Smooth muscle cell (in vitro differentiated cells): ENCODE measurements around the gene CRHR1. TPM values are rescaled to one million over a fixed set of nuclear protein-coding genes. Genes with fewer than 3 reads are reported as not detected.

Experiments
- DNase-seq: peaks from one replicate; lab custom pipeline; 2025; ENCODE audit not compliant: unreplicated experiment; lab: John Stamatoyannopoulos, UW
- H2AFZ ChIP-seq: fragments of 200-600 bp; sonication (generic); 2 replicates; pipeline ENCODE4 v1.6.0; 2016; ENCODE audit warnings: antibody characterized with exemption, low read depth, mild to moderate bottlenecking
- H3F3A ChIP-seq: fragments of 200-600 bp; sonication (generic); 2 replicates; pipeline ENCODE4 v1.6.0; 2017; ENCODE audit warnings: antibody characterized with exemption, low read depth
- H3K27ac ChIP-seq: fragments of 200-600 bp; sonication (generic); 2 replicates; pipeline ENCODE4 v1.5.1; 2016; ENCODE audit warnings: low read depth, mild to moderate bottlenecking
- H3K27me3 ChIP-seq: fragments of 200-600 bp; sonication (generic); 2 replicates; pipeline ENCODE4 v1.6.1; 2016; ENCODE audit warnings: low read depth, mild to moderate bottlenecking
- H3K36me3 ChIP-seq: fragments of 200-600 bp; sonication (generic); 2 replicates; pipeline ENCODE4 v1.5.1; 2016; ENCODE audit warnings: low read depth
- H3K4me1 ChIP-seq: fragments of 200-600 bp; sonication (generic); 2 replicates; pipeline ENCODE4 v1.5.1; 2016; ENCODE audit warnings: low read depth
- H3K4me2 ChIP-seq: fragments of 200-600 bp; sonication (generic); 2 replicates; pipeline ENCODE4 v1.6.0; 2016; ENCODE audit warnings: mild to moderate bottlenecking
- H3K4me3 ChIP-seq: fragments of 200-600 bp; sonication (generic); 2 replicates; pipeline ENCODE4 v1.5.1; 2016; ENCODE audit warnings: mild to moderate bottlenecking
- H3K79me2 ChIP-seq: fragments of 200-600 bp; sonication (generic); 2 replicates; pipeline ENCODE4 v1.6.0; 2016; ENCODE audit warnings: low read depth, mild to moderate bottlenecking
- H3K9ac ChIP-seq: fragments of 200-600 bp; sonication (generic); 2 replicates; pipeline ENCODE4 v1.6.0; 2016; ENCODE audit warnings: low read depth
- H3K9me3 ChIP-seq: fragments of 200-600 bp; sonication (generic); replicated peaks from 2 replicates; pipeline ENCODE4 v1.5.1; 2016; ENCODE audit warnings: low read depth
- H4K20me1 ChIP-seq: fragments of 200-600 bp; sonication (generic); 2 replicates; pipeline ENCODE4 v1.6.0; 2016; ENCODE audit warnings: low read depth
- WGBS: methylation state at CpG from one replicate; pipeline ENCODE4 v1.1.7; 2016; ENCODE audit warnings: low lambda C conversion rate; 5-methylcytosine and 5-hydroxymethylcytosine counted together
- polyA plus RNA-seq: library from polyadenylated mRNA; unstranded; fragments of >200 nt; fragmentation: Nextera tagmentation; extraction: Ambion mirVana; gene quantifications from 2 replicates; pipeline ENCODE4 v1.2.1, GENCODE V29; 2016
- total RNA-seq: library from RNA; depleted of rRNA; stranded (reverse); fragments of >200 nt; gene quantifications from 2 replicates; pipeline ENCODE4 v1.2.3, GENCODE V29; 2014
- TF ChIP-seq, protein P1 (sequence below): fragments of 200-600 bp; sonication (generic); IDR thresholded peaks from 2 replicates; pipeline ENCODE4 v1.5.1; 2017; ENCODE audit warnings: borderline replicate concordance, mild to moderate bottlenecking, antibody characterized with exemption; ENCODE audit not compliant: insufficient read depth, poor library complexity, severe bottlenecking

The CRHR1 gene
- total and polyA plus RNA-seq, 2 experiments from 2014 or later, result 0.09 TPM; not detected in 1

DNA sequence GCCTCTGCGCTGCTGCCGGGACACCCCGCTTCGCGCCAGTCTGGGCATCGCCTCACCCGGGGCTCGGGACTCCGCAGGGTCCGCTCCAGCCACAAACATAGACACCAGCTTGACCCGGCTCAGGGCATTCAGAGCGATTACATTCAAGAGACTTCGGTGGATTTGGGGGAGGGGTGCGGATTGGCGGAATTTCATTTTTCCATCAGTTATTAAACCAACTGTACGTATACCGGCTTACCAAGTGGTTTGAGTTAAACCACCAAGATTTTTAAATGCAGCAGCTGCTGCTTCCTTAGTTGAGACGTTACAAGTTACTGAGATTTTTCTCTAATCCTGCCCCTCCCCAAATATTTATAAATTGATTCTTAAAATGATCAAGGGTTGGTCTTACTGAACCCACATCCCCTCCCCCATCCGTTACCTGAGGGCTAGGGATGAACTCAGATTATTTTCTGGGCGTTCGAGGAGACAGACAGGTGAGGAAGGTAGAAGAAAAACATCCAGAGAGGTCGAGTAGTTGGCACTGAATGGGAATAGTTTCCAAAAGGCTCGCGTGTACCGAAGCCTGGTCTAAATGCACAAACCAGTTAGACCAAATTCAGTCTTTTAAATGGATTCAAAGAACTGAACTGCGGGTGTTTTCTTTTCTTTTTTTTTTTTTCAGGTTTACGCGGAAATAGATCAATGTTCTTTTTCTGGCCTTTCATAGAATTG lies 1.5 kb downstream of the CRHR1 start:
- no peaks in the 10 kb centered on the region for H4K20me1 ChIP-seq
- DNase-seq, result no peak
- no peaks in the 10 kb centered on the region for H3K79me2 ChIP-seq
- no peak overlapping the region for H2AFZ ChIP-seq
- H3K9ac ChIP-seq, result no peak overlapping the region
- no peaks in the 10 kb centered on the region for H3K36me3 ChIP-seq
- H3K4me2 ChIP-seq, result peak overlapping the region; percentile 96
- peaks cover 12% of the 10 kb centered on the region for H3K4me1 ChIP-seq
- 28% methylated on average over 28 of the region's 28 CpGs for WGBS
- H3K9me3 ChIP-seq, result no peaks in the 10 kb centered on the region
- TF ChIP-seq, protein P1, sequence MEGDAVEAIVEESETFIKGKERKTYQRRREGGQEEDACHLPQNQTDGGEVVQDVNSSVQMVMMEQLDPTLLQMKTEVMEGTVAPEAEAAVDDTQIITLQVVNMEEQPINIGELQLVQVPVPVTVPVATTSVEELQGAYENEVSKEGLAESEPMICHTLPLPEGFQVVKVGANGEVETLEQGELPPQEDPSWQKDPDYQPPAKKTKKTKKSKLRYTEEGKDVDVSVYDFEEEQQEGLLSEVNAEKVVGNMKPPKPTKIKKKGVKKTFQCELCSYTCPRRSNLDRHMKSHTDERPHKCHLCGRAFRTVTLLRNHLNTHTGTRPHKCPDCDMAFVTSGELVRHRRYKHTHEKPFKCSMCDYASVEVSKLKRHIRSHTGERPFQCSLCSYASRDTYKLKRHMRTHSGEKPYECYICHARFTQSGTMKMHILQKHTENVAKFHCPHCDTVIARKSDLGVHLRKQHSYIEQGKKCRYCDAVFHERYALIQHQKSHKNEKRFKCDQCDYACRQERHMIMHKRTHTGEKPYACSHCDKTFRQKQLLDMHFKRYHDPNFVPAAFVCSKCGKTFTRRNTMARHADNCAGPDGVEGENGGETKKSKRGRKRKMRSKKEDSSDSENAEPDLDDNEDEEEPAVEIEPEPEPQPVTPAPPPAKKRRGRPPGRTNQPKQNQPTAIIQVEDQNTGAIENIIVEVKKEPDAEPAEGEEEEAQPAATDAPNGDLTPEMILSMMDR, result no peak
- H3K27me3 ChIP-seq, result peaks cover 99% of the 10 kb centered on the region
- no peak overlapping the region for H3K27ac ChIP-seq
- peak overlapping the region; percentile 53 for H3K4me3 ChIP-seq
- H3F3A ChIP-seq, result peaks cover 7% of the 10 kb centered on the region

DNA sequence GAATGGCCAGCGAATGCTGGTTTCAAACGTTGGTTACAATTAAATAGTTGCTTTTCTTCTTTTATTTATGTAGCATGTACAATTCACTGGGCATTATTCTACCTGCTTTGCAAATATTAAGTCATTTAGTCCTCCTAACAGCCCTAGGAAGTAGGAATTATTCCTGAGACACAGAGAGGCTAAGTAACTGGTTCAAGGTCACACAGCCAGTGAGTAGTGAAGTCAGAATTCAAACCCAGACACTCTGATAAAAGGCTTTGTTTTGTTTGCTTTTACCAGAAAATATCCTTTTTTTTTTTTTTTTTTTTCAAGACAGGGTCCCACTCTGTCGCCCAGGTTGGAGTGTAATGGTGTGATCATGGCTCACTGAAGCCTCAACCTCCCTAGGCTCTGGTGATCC lies 2.2 kb downstream of the CRHR1 start:
- Histone ChIP-seq H3K4me1 (peaks cover 12% of the 10 kb centered on the region), H4K20me1 (no peaks in the 10 kb centered on the region), H3K9ac (no peak overlapping the region), H3F3A (peaks cover 7% of the 10 kb centered on the region), H3K27ac (no peak overlapping the region), H3K4me3 (no peak overlapping the region), H3K27me3 (peaks cover 99% of the 10 kb centered on the region), H3K9me3 (no peaks in the 10 kb centered on the region), H2AFZ (no peak overlapping the region), H3K4me2 (no peak overlapping the region), H3K79me2 (no peaks in the 10 kb centered on the region), H3K36me3 (no peaks in the 10 kb centered on the region)
- 80% methylated on average over 3 of the region's 3 CpGs for WGBS
- DNase-seq, result no peak
- TF ChIP-seq, protein P1, result no peak

DNA sequence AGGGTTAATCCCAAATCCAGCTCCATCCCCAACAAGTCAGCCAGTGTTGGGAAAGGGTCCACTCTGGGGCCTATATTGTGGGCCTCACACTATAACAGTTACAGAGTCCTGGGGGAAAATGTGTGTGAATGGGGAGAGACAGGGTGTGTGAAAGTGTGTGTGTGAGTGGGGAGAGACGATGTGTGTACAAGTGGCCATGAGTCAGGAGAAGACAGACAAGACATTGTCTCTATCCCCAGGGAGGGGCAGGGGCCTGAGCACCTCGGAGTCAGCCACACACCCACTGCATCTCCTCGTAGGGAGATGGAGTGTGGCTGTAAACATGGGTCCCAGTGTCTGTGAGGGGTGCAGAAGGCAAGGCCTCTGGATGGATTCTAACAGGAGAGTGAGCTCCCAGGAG lies 2.9 kb downstream of the CRHR1 start:
- no peak overlapping the region for H3K4me2 ChIP-seq
- no peak overlapping the region for H3K27ac ChIP-seq
- no peaks in the 10 kb centered on the region for H3K9me3 ChIP-seq
- peaks cover 99% of the 10 kb centered on the region for H3K27me3 ChIP-seq
- H3K79me2 ChIP-seq, result no peaks in the 10 kb centered on the region
- no peak overlapping the region for H3K4me3 ChIP-seq
- DNase-seq, result no peak
- no peak overlapping the region for H3K9ac ChIP-seq
- no peaks in the 10 kb centered on the region for H3K36me3 ChIP-seq
- no peaks in the 10 kb centered on the region for H4K20me1 ChIP-seq
- peaks cover 7% of the 10 kb centered on the region for H3F3A ChIP-seq
- no peak overlapping the region for H2AFZ ChIP-seq
- 26% methylated on average over 3 of the region's 3 CpGs for WGBS
- TF ChIP-seq, protein P1, result no peak
- peaks cover 12% of the 10 kb centered on the region for H3K4me1 ChIP-seq

DNA sequence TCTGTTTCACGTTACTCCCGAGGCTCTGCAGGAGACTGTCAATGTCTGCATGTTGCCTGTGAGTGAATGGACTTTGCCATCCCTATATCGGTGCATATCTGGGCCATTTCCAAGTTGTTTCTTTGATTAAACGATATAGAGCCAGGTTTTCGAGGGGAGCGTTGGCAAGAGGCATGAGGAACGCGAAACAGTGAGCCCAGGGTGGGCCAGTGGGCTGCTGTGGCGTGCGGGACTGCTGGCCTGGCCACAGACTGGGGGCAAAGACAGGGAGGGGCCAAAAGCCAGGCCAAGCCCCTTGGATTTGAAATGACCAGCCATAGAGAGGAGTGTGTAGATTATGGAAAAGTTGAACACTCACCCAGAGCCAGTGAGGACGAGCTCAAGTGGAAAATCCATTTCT lies 3.5 kb downstream of the CRHR1 start:
- Histone ChIP-seq H2AFZ (no peak overlapping the region), H3K36me3 (no peaks in the 10 kb centered on the region), H3K4me1 (peaks cover 12% of the 10 kb centered on the region), H3K9ac (no peak overlapping the region), H3K79me2 (no peaks in the 10 kb centered on the region), H3K4me2 (no peak overlapping the region), H3K27me3 (peaks cover 99% of the 10 kb centered on the region), H3F3A (peaks cover 7% of the 10 kb centered on the region), H3K27ac (no peak overlapping the region), H3K9me3 (no peaks in the 10 kb centered on the region), H3K4me3 (no peak overlapping the region), H4K20me1 (no peaks in the 10 kb centered on the region)
- TF ChIP-seq, protein P1, result no peak
- no peak for DNase-seq
- WGBS, result 80% methylated on average over 11 of the region's 11 CpGs
